ENCODE data around the gene CATSPERD. TPM values are rescaled to one million over a fixed set of nuclear protein-coding genes. Genes with fewer than 3 reads are reported as not detected.

The CATSPERD gene
- total and polyA plus RNA-seq, 9 of the 15 experiments (the other 6 are each of a cell fraction or from before 2014, with no cell fraction given), result not detected

- no peak for TF ChIP-seq THRA (IDR thresholded peaks at IDR 0.05)
- TF ChIP-seq TEAD4 (IDR thresholded peaks at IDR 0.05; ENCODE audit: low read length), result no peak
- TF ChIP-seq TEAD4 (CRISPR knock-in tag; IDR thresholded peaks at IDR 0.05; ENCODE audit: borderline replicate concordance), result no peak
- TF ChIP-seq RBM14 (IDR thresholded peaks at IDR 0.05; ENCODE audit: borderline replicate concordance, insufficient read depth, low read depth, low read length), result no peak
- TF ChIP-seq PCBP1 (IDR thresholded peaks at IDR 0.05; ENCODE audit: low read depth, low read length, poor library complexity, severe bottlenecking), result peak; percentile 51
- no peak for TF ChIP-seq ZNF57 (CRISPR knock-in tag; IDR thresholded peaks at IDR 0.05)
- TF ChIP-seq, protein P1, sequence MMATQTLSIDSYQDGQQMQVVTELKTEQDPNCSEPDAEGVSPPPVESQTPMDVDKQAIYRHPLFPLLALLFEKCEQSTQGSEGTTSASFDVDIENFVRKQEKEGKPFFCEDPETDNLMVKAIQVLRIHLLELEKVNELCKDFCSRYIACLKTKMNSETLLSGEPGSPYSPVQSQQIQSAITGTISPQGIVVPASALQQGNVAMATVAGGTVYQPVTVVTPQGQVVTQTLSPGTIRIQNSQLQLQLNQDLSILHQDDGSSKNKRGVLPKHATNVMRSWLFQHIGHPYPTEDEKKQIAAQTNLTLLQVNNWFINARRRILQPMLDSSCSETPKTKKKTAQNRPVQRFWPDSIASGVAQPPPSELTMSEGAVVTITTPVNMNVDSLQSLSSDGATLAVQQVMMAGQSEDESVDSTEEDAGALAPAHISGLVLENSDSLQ (IDR thresholded peaks at IDR 0.05), result no peak
These were observed 23.2 kb upstream of the CATSPERD start (continued) for GRCh38 chr19:5697022-5697889.

Data from K562 (cell line).